SK-N-SH treated with all-trans-retinoic acid at 6 μM for 48 hours (cell line): ENCODE results near the gene IFI27L2.

ENCODE experiments used
- ARNTL ChIP-seq: fragments of 450-650 bp; formaldehyde crosslinking; IDR thresholded peaks from 2 replicates; pipeline ENCODE4 v1.5.0; 2020; ENCODE audit warnings: low read depth, mild to moderate bottlenecking, moderate library complexity, borderline replicate concordance
- ZC3H10 ChIP-seq: fragments of 250-450 bp; sonication (Bioruptor Pico); IDR thresholded peaks from 2 replicates; pipeline ENCODE4 v1.5.1; 2021; ENCODE audit warnings: mild to moderate bottlenecking, moderate library complexity
- ZNF565 ChIP-seq: fragments of 450-650 bp; formaldehyde crosslinking; conservative IDR thresholded peaks from 2 replicates; pipeline ENCODE4 v1.5.0; 2020; ENCODE audit warnings: low read depth, mild to moderate bottlenecking, moderate library complexity

DNA sequence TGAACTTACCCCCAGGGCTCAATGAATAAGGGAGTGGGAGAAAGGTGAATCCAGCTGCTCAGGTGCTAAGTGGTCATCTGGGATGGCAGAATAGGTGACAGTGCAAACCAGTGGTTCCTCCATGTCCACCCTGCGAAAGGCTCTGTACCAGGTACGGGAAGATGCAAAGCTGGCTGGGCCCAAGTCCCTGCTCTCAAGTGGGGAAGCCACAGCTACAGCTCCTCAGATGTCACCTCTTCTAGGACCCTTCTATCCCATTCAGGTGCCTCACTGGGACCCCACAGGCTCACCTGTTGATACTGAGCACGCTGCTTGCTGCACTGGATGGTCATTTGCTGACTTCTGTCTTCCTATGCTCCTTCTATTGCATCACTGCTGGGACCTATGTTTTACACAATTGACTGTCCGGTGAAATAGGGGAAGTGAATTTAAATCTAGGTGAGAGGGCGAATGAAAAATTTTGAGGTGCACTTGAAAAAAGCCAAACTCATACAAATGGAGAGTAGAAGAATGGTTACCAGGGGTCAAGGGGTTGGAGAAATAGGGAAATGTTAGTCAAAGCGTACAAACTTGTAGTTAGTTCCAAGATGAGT lies 24.4 kb upstream of the IFI27L2 start:
- TF ChIP-seq ZNF565 (CRISPR knock-in tag): no peak
- TF ChIP-seq ARNTL (CRISPR knock-in tag): no peak
- no peak for TF ChIP-seq ZC3H10 (CRISPR knock-in tag)
